ENCODE measurements around the gene NRARP. TPM values are rescaled to one million over a fixed set of nuclear protein-coding genes. Genes with fewer than 3 reads are reported as not detected.
A peak's percentile ranks its signal among the peaks of the same experiment; 100 is the strongest.

The NRARP gene
- total RNA-seq, 1 experiment from 2014 or later: 51.5 TPM

- no peak for TF ChIP-seq NR3C1 (CRISPR knock-in tag; conservative IDR thresholded peaks at IDR 0.05; ENCODE audit: low read depth)
- TF ChIP-seq HMGXB4 (CRISPR knock-in tag; IDR thresholded peaks at IDR 0.05): peak; percentile 56
- no peak for TF ChIP-seq RORB (CRISPR knock-in tag; IDR thresholded peaks at IDR 0.05)
- no peak for TF ChIP-seq IRF1 (CRISPR knock-in tag; IDR thresholded peaks at IDR 0.05)
- TF ChIP-seq ZNF219 (CRISPR knock-in tag; IDR thresholded peaks at IDR 0.05; ENCODE audit: borderline replicate concordance): no peak
- TF ChIP-seq E2F5 (CRISPR knock-in tag; IDR thresholded peaks at IDR 0.05): no peak
- TF ChIP-seq OVOL2 (CRISPR knock-in tag; IDR thresholded peaks at IDR 0.05; ENCODE audit: borderline replicate concordance): no peak
- no peak for TF ChIP-seq ZNF138 (CRISPR knock-in tag; conservative IDR thresholded peaks at IDR 0.05)
- no peak for TF ChIP-seq ATF6 (CRISPR knock-in tag; IDR thresholded peaks at IDR 0.05)
- TF ChIP-seq NFYB (CRISPR knock-in tag; conservative IDR thresholded peaks at IDR 0.05; ENCODE audit: low read depth): no peak
- no peak for TF ChIP-seq EMX1 (CRISPR knock-in tag; IDR thresholded peaks at IDR 0.05)
- TF ChIP-seq PREB (CRISPR knock-in tag; IDR thresholded peaks at IDR 0.05; ENCODE audit: borderline replicate concordance): no peak
- TF ChIP-seq ZNF317 (CRISPR knock-in tag; IDR thresholded peaks at IDR 0.05; ENCODE audit: borderline replicate concordance, low read depth): no peak
- TF ChIP-seq ZNF671 (CRISPR knock-in tag; IDR thresholded peaks at IDR 0.05): no peak
- TF ChIP-seq SMAD3 (CRISPR knock-in tag; IDR thresholded peaks at IDR 0.05; ENCODE audit: borderline replicate concordance): no peak
- no peak for TF ChIP-seq STAT6 (CRISPR knock-in tag; conservative IDR thresholded peaks at IDR 0.05; ENCODE audit: low read depth)
- 0 out of 2 replicates have a peak, but pooled peaks have one; percentile 16 for TF ChIP-seq ZMAT4 (CRISPR knock-in tag; IDR thresholded peaks at IDR 0.05)
- peak; percentile 75 for TF ChIP-seq NFE2L1 (CRISPR knock-in tag; IDR thresholded peaks at IDR 0.05)
- TF ChIP-seq NFATC4 (CRISPR knock-in tag; IDR thresholded peaks at IDR 0.05): no peak
- TF ChIP-seq GTF2I (CRISPR knock-in tag; conservative IDR thresholded peaks at IDR 0.05): no peak
- TF ChIP-seq ZBTB43 (CRISPR knock-in tag; IDR thresholded peaks at IDR 0.05): 0 out of 2 replicates have a peak, but pooled peaks have one; percentile 77
- no peak for TF ChIP-seq JAZF1 (CRISPR knock-in tag; IDR thresholded peaks at IDR 0.05)
- no peak for TF ChIP-seq E2F1 (CRISPR knock-in tag; IDR thresholded peaks at IDR 0.05)
Observed at GRCh38 chr9:137301081-137301947, 757 bp downstream of the NRARP start (continued).

All from WTC11 (cell line).